Tibial nerve (tissue), 4 donors: ENCODE results near the gene KIRREL3. TPM values are rescaled to one million over a fixed set of nuclear protein-coding genes. Genes with fewer than 3 reads are reported as not detected.

Experiments used
- small RNA-seq: library from RNA; depleted of rRNA; stranded (forward); fragments of <200 nt; gene quantifications from one replicate; pipeline ENCODE3, GENCODE V24; 2016
- total RNA-seq, 4 donors: library from RNA; depleted of rRNA; stranded (reverse); fragments of >200 nt; gene quantifications; one replicate each; pipeline ENCODE4 v1.1.0, GENCODE V29; 2016

Gene KIRREL3
- total RNA-seq, 4 donors from 2014 or later: not detected

Small RNA genes lying within 50 kb of the gene (small RNA-seq; reads per million reads assigned to genes)
- gene AP001318.3: not detected
- not detected for gene MIR3167
